Endodermal cell (in vitro differentiated cells): Measurements from ENCODE around the gene KIRREL3. TPM values are rescaled to one million over a fixed set of nuclear protein-coding genes. Genes with fewer than 3 reads are reported as not detected.

Experiments used
- DNase-seq: peaks from one replicate; pipeline ENCODE4 v3.0.0-alpha.2; 2017
- H3K27ac ChIP-seq: 2 replicates; pipeline ENCODE4 v1.5.1; 2013; ENCODE audit warnings: mild to moderate bottlenecking, low read depth, low read length, moderate library complexity
- H3K27me3 ChIP-seq: 2 replicates; pipeline ENCODE4 v1.6.1; 2013; ENCODE audit warnings: mild to moderate bottlenecking, low read length, moderate library complexity; ENCODE audit not compliant: insufficient read depth, control insufficient read depth, poor library complexity, severe bottlenecking
- H3K36me3 ChIP-seq: 2 replicates; pipeline ENCODE4 v1.7.0; 2013; ENCODE audit warnings: mild to moderate bottlenecking, low read length, moderate library complexity; ENCODE audit not compliant: control insufficient read depth, insufficient read depth
- H3K4me1 ChIP-seq: one replicate; pipeline ENCODE4 v1.7.0; 2013; ENCODE audit warnings: low read length; ENCODE audit not compliant: control insufficient read depth, insufficient read depth
- H3K4me3 ChIP-seq: 2 replicates; pipeline ENCODE4 v1.5.1; 2013; ENCODE audit warnings: mild to moderate bottlenecking, low read length, moderate library complexity
- H3K9ac ChIP-seq: 2 replicates; pipeline ENCODE4 v1.6.1; 2013; ENCODE audit warnings: mild to moderate bottlenecking, low read length, moderate library complexity; ENCODE audit not compliant: poor library complexity, severe bottlenecking; ENCODE audit errors: extremely low read depth
- H3K9me3 ChIP-seq: 2 replicates; pipeline ENCODE4 v1.6.1; 2013; ENCODE audit warnings: mild to moderate bottlenecking, low read length, moderate library complexity; ENCODE audit not compliant: control insufficient read depth
- H3K27ac Mint-ChIP-seq: 2 replicates; pipeline ENCODE4 v1.8.0; 2020; ENCODE audit warnings: mixed read lengths
- H3K27me3 Mint-ChIP-seq: 2 replicates; pipeline ENCODE4 v1.8.0; 2021; ENCODE audit warnings: mild to moderate bottlenecking, mixed read lengths; ENCODE audit not compliant: insufficient read depth
- H3K36me3 Mint-ChIP-seq: 2 replicates; pipeline ENCODE4 v1.8.0; 2020; ENCODE audit warnings: low read depth, mixed read lengths
- H3K4me1 Mint-ChIP-seq: 2 replicates; pipeline ENCODE4 v1.8.0; 2020; ENCODE audit warnings: mixed read lengths
- H3K4me3 Mint-ChIP-seq: 2 replicates; pipeline ENCODE4 v1.8.0; 2020; ENCODE audit warnings: mild to moderate bottlenecking, moderate library complexity, mixed read lengths
- H3K9me3 Mint-ChIP-seq: 2 replicates; pipeline ENCODE4 v1.8.0; 2020; ENCODE audit warnings: mild to moderate bottlenecking, mixed read lengths
- CTCF ChIP-seq: fragments of 200-600 bp; sonication (generic); conservative IDR thresholded peaks from 2 replicates; pipeline ENCODE4 v1.5.0; 2021; ENCODE audit warnings: antibody characterized with exemption, mild to moderate bottlenecking
- WGBS, 2 experiments: methylation state at CpG; one replicate each; pipeline versions ENCODE4 v1.1.5 to v1.1.7; 2013; ENCODE audit warnings: missing lambda C conversion rate in 2 of 2, mixed read lengths in 1 of 2; ENCODE audit not compliant: insufficient coverage in 1 of 2, insufficient read length in 1 of 2; 5-methylcytosine and 5-hydroxymethylcytosine counted together
- total RNA-seq, 2 donors: library from RNA; stranded (reverse); fragmentation: NEBNext Ultra II Directional in 1 of 2; extraction: Animal tissue kit (Norgen Biotek cat#: 25700) in 1 of 2; gene quantifications; 2 replicates in 1 of 2; 3 replicates in 1 of 2; pipeline ENCODE4 v1.2.1, GENCODE V29; 2021

The KIRREL3 gene
- total RNA-seq, 2 donors from 2014 or later: 1.1 to 1.4 TPM

- WGBS, 2 experiments: 69 to 90% methylated on average over 5 to 7 of the region's 7 CpGs
- no peak overlapping the region for H3K4me3 ChIP-seq
- H3K4me1 ChIP-seq: peaks cover 4% of the 10 kb centered on the region
- H3K27me3 ChIP-seq: peaks cover 55% of the 10 kb centered on the region
- H3K36me3 ChIP-seq: no peaks in the 10 kb centered on the region
- H3K4me1 Mint-ChIP-seq: peaks cover 21% of the 10 kb centered on the region
- H3K27me3 Mint-ChIP-seq: peaks cover 25% of the 10 kb centered on the region
- no peaks in the 10 kb centered on the region for H3K9me3 Mint-ChIP-seq
- no peak overlapping the region for H3K27ac ChIP-seq
- peak; percentile 92 for DNase-seq
- H3K9ac ChIP-seq: no peak overlapping the region
- peak overlapping the region; percentile 45 for H3K27ac Mint-ChIP-seq
- no peaks in the 10 kb centered on the region for H3K9me3 ChIP-seq
- no peak overlapping the region for H3K4me3 Mint-ChIP-seq
- TF ChIP-seq CTCF: peak; percentile 82
- no peaks in the 10 kb centered on the region for H3K36me3 Mint-ChIP-seq
These were observed 137.8 kb downstream of the KIRREL3 start for GRCh38 chr11:126862664-126863243.

DNA sequence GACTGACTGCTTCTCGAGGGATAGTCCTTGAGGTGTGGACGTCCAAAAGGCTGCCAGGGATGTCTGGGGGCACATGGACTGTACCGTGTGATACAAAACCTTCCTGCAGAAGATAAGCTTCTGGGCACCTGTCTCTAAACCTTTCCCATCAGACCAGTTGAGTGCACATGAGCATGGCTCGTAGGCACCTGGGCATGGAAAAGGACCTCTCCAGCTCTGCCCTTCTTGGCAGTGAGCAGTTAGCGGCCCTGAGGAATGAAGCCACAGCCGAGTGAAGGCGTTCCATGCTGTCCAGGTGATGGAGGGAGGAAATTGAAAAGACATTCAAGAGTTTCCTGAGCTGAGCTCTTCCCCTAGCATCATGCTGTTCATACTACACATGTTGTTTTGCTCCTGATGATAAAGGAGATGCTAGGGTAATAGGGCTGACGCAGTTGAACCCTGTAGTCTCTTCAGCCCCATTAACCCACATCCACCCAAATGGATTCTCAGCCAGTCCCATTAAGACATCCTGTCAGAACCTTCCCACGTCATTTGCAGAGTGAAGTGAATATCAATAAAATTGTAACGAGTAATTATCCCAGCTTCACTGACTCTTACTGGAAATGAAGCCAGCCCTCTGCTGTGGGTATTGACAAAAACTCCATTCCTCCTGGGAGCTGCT, 138.6 kb downstream of the KIRREL3 start:
- Mint-ChIP-seq H3K4me1 (peaks cover 17% of the 10 kb centered on the region), H3K4me3 (no peak overlapping the region), H3K9me3 (no peaks in the 10 kb centered on the region), H3K27ac (no peak overlapping the region), H3K36me3 (no peaks in the 10 kb centered on the region), H3K27me3 (peaks cover 23% of the 10 kb centered on the region)
- Histone ChIP-seq H3K36me3 (no peaks in the 10 kb centered on the region), H3K4me3 (no peak overlapping the region), H3K27me3 (peaks cover 47% of the 10 kb centered on the region), H3K4me1 (peaks cover 4% of the 10 kb centered on the region), H3K27ac (no peak overlapping the region), H3K9me3 (no peaks in the 10 kb centered on the region), H3K9ac (no peak overlapping the region)
- 91% methylated on average over 5 to 10 of the region's 10 CpGs for WGBS, 2 experiments
- no peak for TF ChIP-seq CTCF
- DNase-seq: peak; percentile 30

DNA sequence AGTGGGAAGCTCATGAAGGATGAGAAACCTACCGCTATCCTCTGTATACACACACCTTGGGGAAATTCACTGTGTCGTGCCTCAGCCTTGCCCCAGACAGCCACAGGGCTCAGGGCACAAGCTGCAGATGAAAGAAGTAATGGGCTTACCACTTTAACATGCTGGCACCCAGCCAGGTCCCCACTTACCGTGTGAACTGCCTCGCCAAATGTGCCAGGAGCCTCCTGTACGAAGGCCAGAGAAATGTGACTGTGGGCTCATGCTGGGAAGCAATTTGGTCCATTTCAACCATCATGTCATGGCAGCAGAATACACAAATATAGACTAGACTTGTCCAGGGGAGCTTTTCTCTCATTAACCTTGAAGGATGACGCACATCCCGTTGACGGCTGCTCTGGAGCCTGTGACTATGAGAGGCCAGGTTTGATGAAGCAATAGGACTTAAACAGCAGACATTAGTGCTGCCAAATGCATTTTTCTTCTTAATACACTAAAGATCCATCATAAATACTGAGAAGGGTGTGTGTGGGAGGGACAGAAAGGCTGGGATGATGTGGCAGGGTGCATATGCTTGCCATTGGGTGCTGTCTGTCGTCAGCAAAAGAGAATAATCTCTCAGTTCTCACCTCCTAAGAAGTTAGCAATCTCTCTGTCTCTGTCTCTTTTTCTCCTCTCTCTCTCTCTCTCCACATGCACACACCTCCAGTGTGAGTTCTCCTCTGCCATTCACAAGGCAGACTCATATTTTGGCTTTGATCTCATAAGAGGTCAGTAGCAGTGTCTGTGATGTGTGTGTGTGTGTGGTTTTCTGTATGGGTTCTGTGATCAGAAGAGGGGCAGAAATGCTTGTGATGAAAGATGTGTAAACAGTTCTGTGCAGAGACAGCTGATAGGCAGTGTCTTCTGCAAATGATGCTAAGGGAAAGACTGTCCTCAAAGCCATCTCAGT, 142.4 kb downstream of the KIRREL3 start:
- no peak overlapping the region for H3K4me3 Mint-ChIP-seq
- H3K4me3 ChIP-seq: no peak overlapping the region
- H3K27me3 ChIP-seq: peaks cover 26% of the 10 kb centered on the region
- peaks cover 17% of the 10 kb centered on the region for H3K27me3 Mint-ChIP-seq
- no peak for TF ChIP-seq CTCF
- H3K9me3 Mint-ChIP-seq: no peaks in the 10 kb centered on the region
- no peak overlapping the region for H3K9ac ChIP-seq
- no peak overlapping the region for H3K27ac Mint-ChIP-seq
- no peaks in the 10 kb centered on the region for H3K36me3 Mint-ChIP-seq
- 95 to 98% methylated on average over 7 to 9 of the region's 9 CpGs for WGBS, 2 experiments
- no peaks in the 10 kb centered on the region for H3K4me1 ChIP-seq
- no peak overlapping the region for H3K27ac ChIP-seq
- peak; percentile 19 for DNase-seq
- H3K36me3 ChIP-seq: no peaks in the 10 kb centered on the region
- H3K9me3 ChIP-seq: no peaks in the 10 kb centered on the region
- no peaks in the 10 kb centered on the region for H3K4me1 Mint-ChIP-seq
